Measurements from ENCODE around the gene NPAS1.

The NPAS1 gene

DNA sequence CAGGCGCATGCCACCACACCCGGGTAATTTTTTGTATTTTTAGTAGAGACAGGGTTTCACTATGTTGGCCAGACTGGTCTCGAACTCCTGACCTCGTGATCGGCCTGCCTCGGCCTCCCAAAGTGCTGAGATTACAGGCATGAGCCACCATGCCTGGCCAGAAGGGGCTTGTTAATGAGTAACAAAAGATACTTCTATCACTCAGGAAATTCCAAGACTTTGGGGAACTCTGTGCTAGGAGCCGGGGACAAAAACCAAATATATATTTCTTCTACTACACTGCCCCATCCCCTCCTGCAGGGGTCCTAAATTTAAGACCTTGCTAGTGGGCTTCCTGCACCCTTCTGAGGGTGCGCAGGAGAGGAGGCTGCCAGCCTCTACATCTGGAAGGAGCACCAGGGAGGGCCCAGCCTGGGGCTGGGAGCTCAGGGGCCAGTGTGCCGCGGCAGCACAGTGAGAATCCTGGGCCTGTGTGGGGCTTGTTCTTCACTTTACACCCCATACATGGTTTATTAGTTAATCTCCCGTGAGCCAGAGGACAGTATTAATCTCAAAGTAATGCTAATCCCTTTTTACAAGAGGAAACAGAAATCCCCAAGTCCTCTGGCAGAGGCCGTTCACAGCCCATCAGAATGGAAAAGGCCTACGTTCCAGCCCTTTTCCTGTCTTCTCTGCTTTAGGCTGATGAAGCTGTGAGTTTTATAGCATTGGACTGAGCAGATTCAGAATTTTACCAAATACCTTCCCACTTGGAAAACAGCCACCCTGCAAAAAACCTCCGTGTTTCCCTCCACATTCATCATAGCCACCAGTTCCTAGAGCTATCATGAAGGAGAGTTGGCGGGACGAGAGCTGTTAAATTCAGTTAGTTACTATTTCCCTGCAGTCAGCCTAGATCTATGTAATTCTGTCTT lies 44.4 kb upstream of the NPAS1 start:
- Histone ChIP-seq H2BK5ac (ENCODE audit: low read length) (no peak overlapping the region), H3K9me3 (replicated peaks in 1 of 2; ENCODE audit: control insufficient read depth in 2 of 2, insufficient read depth in 1 of 2, low read depth in 1 of 2, low read length in 2 of 2) (peaks cover 0 to 2% of the 10 kb centered on the region in 2 donors), H3K27ac (replicated peaks; ENCODE audit: low read length) (peak overlapping the region; percentile 74), H2BK15ac (ENCODE audit: low read length) (no peak overlapping the region), H3K9ac (ENCODE audit: low read depth, low read length, poor library complexity) (no peak overlapping the region), H4K8ac (ENCODE audit: low read depth, low read length) (no peak overlapping the region), H3K4me2 (ENCODE audit: insufficient read depth, low read length, poor library complexity, severe bottlenecking) (peak overlapping the region; percentile 32), H3K18ac (ENCODE audit: low read length) (peak overlapping the region; percentile 86), H2AFZ (ENCODE audit: low read length) (no peak overlapping the region), H3K4me1 (ENCODE audit: control insufficient read depth in 2 of 2, insufficient read depth in 1 of 2, low read depth in 1 of 2, low read length in 2 of 2) (peaks cover 29 to 48% of the 10 kb centered on the region in 2 donors), H3K4ac (ENCODE audit: low read length) (no peak overlapping the region), H3K36me3 (replicated peaks in 1 of 2; ENCODE audit: control insufficient read depth in 2 of 2, insufficient read depth in 2 of 2, low read length in 2 of 2) (peaks cover 2 to 21% of the 10 kb centered on the region in 2 donors), H3K79me1 (ENCODE audit: low read depth, low read length) (peaks cover 15% of the 10 kb centered on the region), H2BK120ac (ENCODE audit: low read depth, low read length) (no peak overlapping the region), H3K23ac (ENCODE audit: low read depth, low read length, poor library complexity) (no peak overlapping the region), H2AK5ac (ENCODE audit: low read depth, low read length) (no peak overlapping the region), H4K91ac (ENCODE audit: low read depth, low read length, poor library complexity) (no peak overlapping the region), H3K14ac (ENCODE audit: low read length) (no peak overlapping the region), H3K4me3 (ENCODE audit: low read length in 2 of 2) (no peak overlapping the region), H3K27me3 (ENCODE audit: control insufficient read depth in 3 of 3, insufficient read depth in 3 of 3, low read depth in 1 of 3, low read length in 3 of 3) (no peaks in the 10 kb centered on the region), H2BK12ac (ENCODE audit: low read length) (no peak overlapping the region)
- WGBS, 2 donors (ENCODE audit: extremely low coverage in 2 of 2, insufficient read length in 2 of 2, insufficient replicate concordance in 1 of 2): no CpG with 5 or more reads among the region's 16 CpGs
- no peak for DNase-seq (ENCODE audit: low spot score)

DNA sequence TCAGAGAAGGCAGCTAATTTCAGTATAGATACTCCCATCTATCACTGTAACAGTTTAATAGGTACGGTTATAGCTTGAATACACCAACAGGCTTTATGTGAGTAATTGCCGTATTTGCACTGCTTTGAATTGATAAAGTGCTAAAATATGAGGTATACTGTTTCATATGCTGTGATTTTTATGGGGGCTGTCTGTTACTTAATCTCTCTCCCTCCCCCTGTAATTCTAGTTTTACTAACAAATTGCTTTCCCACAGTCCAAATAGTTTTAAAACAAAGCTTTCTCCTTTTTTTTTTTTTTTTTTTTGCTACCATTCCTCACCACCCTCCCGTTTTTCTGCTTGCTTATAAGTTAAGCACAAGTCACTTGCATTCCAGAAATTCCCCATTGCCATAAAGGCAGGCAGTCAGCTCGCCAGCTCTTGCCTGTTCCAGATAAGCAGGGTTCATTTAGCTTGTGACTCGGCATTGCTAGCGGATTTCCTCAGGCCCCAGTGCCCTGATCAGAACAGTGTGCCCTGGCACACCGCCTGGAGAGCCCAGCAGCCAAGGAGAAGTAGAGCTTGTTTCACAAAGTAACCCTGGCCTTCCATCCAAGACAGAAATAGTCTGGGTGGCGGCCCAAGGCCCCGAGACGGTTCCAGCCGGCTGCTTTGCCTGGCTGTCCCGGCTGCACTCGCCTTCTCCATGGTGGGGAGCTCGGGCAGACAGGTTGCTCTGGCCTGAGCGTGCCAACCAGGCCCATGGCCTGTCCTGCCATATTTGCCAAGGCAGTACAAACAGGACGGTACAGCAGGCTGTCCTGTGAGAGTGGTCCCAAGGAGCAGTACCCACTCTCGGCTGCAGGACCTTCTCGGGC lies 43.5 kb upstream of the NPAS1 start:
- H3K9ac ChIP-seq (ENCODE audit: low read depth, low read length, poor library complexity): peak overlapping the region; percentile 51
- peak overlapping the region; percentile 22 for H2BK15ac ChIP-seq (ENCODE audit: low read length)
- peak; percentile 59 for DNase-seq (ENCODE audit: low spot score)
- H3K27me3 ChIP-seq (ENCODE audit: control insufficient read depth in 3 of 3, insufficient read depth in 3 of 3, low read depth in 1 of 3, low read length in 3 of 3): no peaks in the 10 kb centered on the region
- no peak overlapping the region for H4K91ac ChIP-seq (ENCODE audit: low read depth, low read length, poor library complexity)
- peak overlapping the region; percentile 51 for H2BK12ac ChIP-seq (ENCODE audit: low read length)
- H3K14ac ChIP-seq (ENCODE audit: low read length): peak overlapping the region; percentile 67
- peak overlapping the region; percentile 69 for H2BK5ac ChIP-seq (ENCODE audit: low read length)
- no peak overlapping the region for H3K4ac ChIP-seq (ENCODE audit: low read length)
- H3K23ac ChIP-seq (ENCODE audit: low read depth, low read length, poor library complexity): no peak overlapping the region
- H3K4me3 ChIP-seq (ENCODE audit: low read length in 2 of 2): no peak overlapping the region
- no peak overlapping the region for H3K4me2 ChIP-seq (ENCODE audit: insufficient read depth, low read length, poor library complexity, severe bottlenecking)
- H4K8ac ChIP-seq (ENCODE audit: low read depth, low read length): peak overlapping the region; percentile 19
- peaks cover 0 to 15% of the 10 kb centered on the region in 2 donors for H3K36me3 ChIP-seq (replicated peaks in 1 of 2; ENCODE audit: control insufficient read depth in 2 of 2, insufficient read depth in 2 of 2, low read length in 2 of 2)
- peaks cover 15% of the 10 kb centered on the region for H3K79me1 ChIP-seq (ENCODE audit: low read depth, low read length)
- no peak overlapping the region for H2AFZ ChIP-seq (ENCODE audit: low read length)
- H2BK120ac ChIP-seq (ENCODE audit: low read depth, low read length): peak overlapping the region; percentile 85
- peak overlapping the region; percentile 71 for H2AK5ac ChIP-seq (ENCODE audit: low read depth, low read length)
- H3K27ac ChIP-seq (replicated peaks; ENCODE audit: low read length): peak overlapping the region; percentile 92
- WGBS, 2 donors (ENCODE audit: extremely low coverage in 2 of 2, insufficient read length in 2 of 2, insufficient replicate concordance in 1 of 2): no CpG with 5 or more reads among the region's 18 CpGs
- peak overlapping the region; percentile 95 for H3K18ac ChIP-seq (ENCODE audit: low read length)
- H3K9me3 ChIP-seq (replicated peaks in 1 of 2; ENCODE audit: control insufficient read depth in 2 of 2, insufficient read depth in 1 of 2, low read depth in 1 of 2, low read length in 2 of 2): no peaks in the 10 kb centered on the region
- H3K4me1 ChIP-seq (ENCODE audit: control insufficient read depth in 2 of 2, insufficient read depth in 1 of 2, low read depth in 1 of 2, low read length in 2 of 2): peaks cover 29 to 45% of the 10 kb centered on the region in 2 donors

DNA sequence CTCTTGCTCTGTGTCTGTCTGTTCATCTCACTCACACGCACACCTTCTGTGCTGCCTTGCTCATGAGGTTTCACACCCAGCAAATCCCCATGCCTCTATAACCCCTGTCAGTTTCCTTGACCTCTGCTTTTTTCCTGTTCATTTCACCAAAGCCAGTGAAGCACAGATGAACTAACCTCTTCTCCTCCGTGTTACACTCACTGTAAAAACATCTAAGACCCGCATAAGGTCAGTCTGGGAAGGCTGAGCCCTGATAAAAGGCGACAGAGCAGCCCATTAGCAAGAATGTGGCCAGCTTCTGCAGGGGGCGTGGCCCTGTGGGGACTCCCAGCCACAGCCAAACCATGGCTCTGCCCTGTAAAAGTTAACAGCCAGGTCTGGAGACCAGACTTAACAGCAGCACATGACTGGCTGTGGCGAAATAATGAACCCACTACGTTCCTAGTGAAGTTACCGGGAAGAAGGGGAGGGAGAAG lies 42.8 kb upstream of the NPAS1 start:
- no peak overlapping the region for H3K4me3 ChIP-seq (ENCODE audit: low read length in 2 of 2)
- peak overlapping the region; percentile 51 for H2BK12ac ChIP-seq (ENCODE audit: low read length)
- peak overlapping the region; percentile 22 for H2BK15ac ChIP-seq (ENCODE audit: low read length)
- no peak overlapping the region for H3K23ac ChIP-seq (ENCODE audit: low read depth, low read length, poor library complexity)
- no peak overlapping the region for H3K4ac ChIP-seq (ENCODE audit: low read length)
- H3K14ac ChIP-seq (ENCODE audit: low read length): no peak overlapping the region
- H3K27me3 ChIP-seq (ENCODE audit: control insufficient read depth in 3 of 3, insufficient read depth in 3 of 3, low read depth in 1 of 3, low read length in 3 of 3): no peaks in the 10 kb centered on the region
- peak overlapping the region; percentile 95 for H3K18ac ChIP-seq (ENCODE audit: low read length)
- peak overlapping the region; percentile 92 for H3K27ac ChIP-seq (replicated peaks; ENCODE audit: low read length)
- H2AK5ac ChIP-seq (ENCODE audit: low read depth, low read length): peak overlapping the region; percentile 71
- H3K36me3 ChIP-seq (replicated peaks in 1 of 2; ENCODE audit: control insufficient read depth in 2 of 2, insufficient read depth in 2 of 2, low read length in 2 of 2): peaks cover 0 to 15% of the 10 kb centered on the region in 2 donors
- no peak overlapping the region for H3K9ac ChIP-seq (ENCODE audit: low read depth, low read length, poor library complexity)
- no CpG with 5 or more reads among the region's 8 CpGs for WGBS, 2 donors (ENCODE audit: extremely low coverage in 2 of 2, insufficient read length in 2 of 2, insufficient replicate concordance in 1 of 2)
- no peaks in the 10 kb centered on the region for H3K9me3 ChIP-seq (replicated peaks in 1 of 2; ENCODE audit: control insufficient read depth in 2 of 2, insufficient read depth in 1 of 2, low read depth in 1 of 2, low read length in 2 of 2)
- H3K4me1 ChIP-seq (ENCODE audit: control insufficient read depth in 2 of 2, insufficient read depth in 1 of 2, low read depth in 1 of 2, low read length in 2 of 2): peaks cover 29 to 45% of the 10 kb centered on the region in 2 donors
- no peak overlapping the region for H4K8ac ChIP-seq (ENCODE audit: low read depth, low read length)
- no peak overlapping the region for H4K91ac ChIP-seq (ENCODE audit: low read depth, low read length, poor library complexity)
- no peak overlapping the region for H2AFZ ChIP-seq (ENCODE audit: low read length)
- H3K4me2 ChIP-seq (ENCODE audit: insufficient read depth, low read length, poor library complexity, severe bottlenecking): no peak overlapping the region
- H2BK5ac ChIP-seq (ENCODE audit: low read length): peak overlapping the region; percentile 69
- no peak overlapping the region for H2BK120ac ChIP-seq (ENCODE audit: low read depth, low read length)
- DNase-seq (ENCODE audit: low spot score): peak; percentile 30
- H3K79me1 ChIP-seq (ENCODE audit: low read depth, low read length): peaks cover 15% of the 10 kb centered on the region

Measured in neuronal stem cell (in vitro differentiated cells).